SK-N-SH (cell line): ENCODE measurements around the gene SORBS2.

Source experiments
- CTCF ChIP-seq: fragments of 200-600 bp; sonication (generic); IDR thresholded peaks from 2 replicates; pipeline ENCODE4 v1.6.1; 2017; ENCODE audit warnings: antibody characterized with exemption, mild to moderate bottlenecking, moderate library complexity
- EP300 ChIP-seq, 2 experiments: IDR thresholded peaks; 2 replicates each; pipeline versions ENCODE4 v1.4.0 to v1.6.1; 2012; ENCODE audit warnings: borderline replicate concordance in 1 of 2, low read depth in 1 of 2, low read length in 1 of 2
- EZH2phosphoT487 ChIP-seq: fragments of 200-600 bp; sonication (generic); IDR thresholded peaks from 2 replicates; pipeline ENCODE4 v1.6.1; 2017; ENCODE audit warnings: low read depth, mixed run types, mild to moderate bottlenecking, antibody characterized with exemption, moderate library complexity, borderline replicate concordance
- MAX ChIP-seq: IDR thresholded peaks from 2 replicates; pipeline ENCODE4 v1.4.0; 2012; ENCODE audit warnings: low read depth
- NFIC ChIP-seq: IDR thresholded peaks from 2 replicates; pipeline ENCODE4 v1.4.0; 2012; ENCODE audit warnings: borderline replicate concordance
- POLR2AphosphoS5 ChIP-seq: IDR thresholded peaks from 2 replicates; pipeline ENCODE4 v1.6.1; 2012; ENCODE audit warnings: low read depth, low read length
- RAD21 ChIP-seq: IDR thresholded peaks from 2 replicates; pipeline ENCODE4 v1.6.1; 2012; ENCODE audit warnings: mild to moderate bottlenecking, low read length
- REST ChIP-seq: IDR thresholded peaks from 2 replicates; pipeline ENCODE4 v1.6.1; 2012; ENCODE audit warnings: mild to moderate bottlenecking, low read depth, low read length, moderate library complexity
- SMC3 ChIP-seq: IDR thresholded peaks from 2 replicates; pipeline ENCODE4 v1.6.1; 2012; ENCODE audit warnings: low read depth, low read length, improper control_type of control experiment
- YY1 ChIP-seq: IDR thresholded peaks from 2 replicates; pipeline ENCODE4 v1.4.0; 2012; ENCODE audit warnings: low read depth, mild to moderate bottlenecking
- TF ChIP-seq, protein P1 (sequence below): IDR thresholded peaks from 2 replicates; pipeline ENCODE4 v1.4.0; 2012; ENCODE audit warnings: low read depth, borderline replicate concordance
- TF ChIP-seq, protein P2 (sequence below): fragments of 150-350 bp; IDR thresholded peaks from 2 replicates; pipeline ENCODE4 v1.6.1; 2016; ENCODE audit warnings: mild to moderate bottlenecking, low read depth, low read length
- TF ChIP-seq, protein P3 (sequence below): fragments of 150-350 bp; IDR thresholded peaks from 2 replicates; pipeline ENCODE4 v1.6.1; 2017; ENCODE audit warnings: antibody characterized with exemption, low read length, low read depth, borderline replicate concordance

DNA sequence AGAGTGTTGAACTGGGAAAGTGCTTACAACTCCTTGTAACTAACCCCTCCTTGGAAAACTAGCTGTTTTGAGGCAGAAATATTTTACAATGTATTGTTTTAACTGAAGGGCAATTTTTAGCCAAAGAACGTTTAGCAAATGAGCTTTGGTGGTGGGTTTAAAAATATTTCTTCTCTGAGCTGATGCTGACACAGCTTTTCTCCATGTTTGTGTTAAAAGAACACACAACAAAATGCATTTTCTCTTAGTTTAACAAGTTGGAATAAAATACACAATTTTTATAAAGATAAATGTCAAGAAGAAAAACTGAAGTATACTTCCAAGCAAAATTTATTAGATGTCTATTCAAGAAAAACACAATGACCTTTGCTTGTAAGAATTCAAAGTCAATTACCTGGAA, 226.8 kb downstream of the SORBS2 start:
- TF ChIP-seq CTCF: no peak
- no peak for TF ChIP-seq REST
- no peak for TF ChIP-seq EP300 (IDR thresholded peaks at IDR 0.05; ENCODE audit: borderline replicate concordance in 1 of 2, low read depth in 1 of 2, low read length in 1 of 2)
- no peak for TF ChIP-seq YY1
- TF ChIP-seq, protein P1, sequence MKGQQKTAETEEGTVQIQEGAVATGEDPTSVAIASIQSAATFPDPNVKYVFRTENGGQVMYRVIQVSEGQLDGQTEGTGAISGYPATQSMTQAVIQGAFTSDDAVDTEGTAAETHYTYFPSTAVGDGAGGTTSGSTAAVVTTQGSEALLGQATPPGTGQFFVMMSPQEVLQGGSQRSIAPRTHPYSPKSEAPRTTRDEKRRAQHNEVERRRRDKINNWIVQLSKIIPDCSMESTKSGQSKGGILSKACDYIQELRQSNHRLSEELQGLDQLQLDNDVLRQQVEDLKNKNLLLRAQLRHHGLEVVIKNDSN: no peak
- no peak for TF ChIP-seq MAX
- no peak for TF ChIP-seq POLR2AphosphoS5
- TF ChIP-seq, protein P2, sequence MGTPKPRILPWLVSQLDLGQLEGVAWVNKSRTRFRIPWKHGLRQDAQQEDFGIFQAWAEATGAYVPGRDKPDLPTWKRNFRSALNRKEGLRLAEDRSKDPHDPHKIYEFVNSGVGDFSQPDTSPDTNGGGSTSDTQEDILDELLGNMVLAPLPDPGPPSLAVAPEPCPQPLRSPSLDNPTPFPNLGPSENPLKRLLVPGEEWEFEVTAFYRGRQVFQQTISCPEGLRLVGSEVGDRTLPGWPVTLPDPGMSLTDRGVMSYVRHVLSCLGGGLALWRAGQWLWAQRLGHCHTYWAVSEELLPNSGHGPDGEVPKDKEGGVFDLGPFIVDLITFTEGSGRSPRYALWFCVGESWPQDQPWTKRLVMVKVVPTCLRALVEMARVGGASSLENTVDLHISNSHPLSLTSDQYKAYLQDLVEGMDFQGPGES: no peak
- TF ChIP-seq SMC3: no peak
- TF ChIP-seq RAD21: no peak
- TF ChIP-seq, protein P3, sequence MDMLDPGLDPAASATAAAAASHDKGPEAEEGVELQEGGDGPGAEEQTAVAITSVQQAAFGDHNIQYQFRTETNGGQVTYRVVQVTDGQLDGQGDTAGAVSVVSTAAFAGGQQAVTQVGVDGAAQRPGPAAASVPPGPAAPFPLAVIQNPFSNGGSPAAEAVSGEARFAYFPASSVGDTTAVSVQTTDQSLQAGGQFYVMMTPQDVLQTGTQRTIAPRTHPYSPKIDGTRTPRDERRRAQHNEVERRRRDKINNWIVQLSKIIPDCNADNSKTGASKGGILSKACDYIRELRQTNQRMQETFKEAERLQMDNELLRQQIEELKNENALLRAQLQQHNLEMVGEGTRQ: no peak
- TF ChIP-seq EZH2phosphoT487: no peak
- TF ChIP-seq NFIC: no peak
